Mucosa of descending colon (tissue), 3 donors: ENCODE data around the gene PTGFR. TPM values are rescaled to one million over a fixed set of nuclear protein-coding genes. Genes with fewer than 3 reads are reported as not detected.

Experiments used
- ATAC-seq: fragments of 200-7000 bp; cut with Tn5 transposase; one replicate; pipeline ENCODE4 v1.9.1; 2020; ENCODE audit warnings: mild to moderate bottlenecking, moderate library complexity
- DNase-seq, 3 donors: peaks; one replicate each; pipeline ENCODE4 v3.0.0-alpha.2; 2020
- H3K36me3 ChIP-seq: fragments of 200-600 bp; one replicate; pipeline ENCODE4 v1.8.0; 2021; ENCODE audit warnings: low read depth, mild to moderate bottlenecking
- H3K4me1 ChIP-seq: fragments of 200-600 bp; one replicate; pipeline ENCODE4 v1.8.0; 2021; ENCODE audit warnings: low read depth, mild to moderate bottlenecking
- H3K4me3 ChIP-seq: fragments of 200-600 bp; one replicate; pipeline ENCODE4 v1.8.0; 2021; ENCODE audit warnings: mild to moderate bottlenecking
- H3K9me3 ChIP-seq: fragments of 200-600 bp; one replicate; pipeline ENCODE4 v1.8.0; 2021; ENCODE audit warnings: mild to moderate bottlenecking
- intact Hi-C, 2 donors: fragments of 100-400 bp; cut with DNase I in 1 of 2; cut with micrococcal nuclease in 1 of 2; formaldehyde crosslinking; loops; one replicate each; pipeline versions ENCODE4 v1.11.0 to v1.11.1; 2022; cut with DNase I, micrococcal nuclease
- total RNA-seq, 3 donors: library from RNA; stranded (reverse); fragmentation: NEBNext Ultra II Directional in 2 of 3; extraction: Animal tissue kit (Norgen Biotek cat#: 25700) in 2 of 3; gene quantifications; one replicate each; pipeline versions ENCODE4 v1.2.1 to v1.2.4, GENCODE V29; 2021 to 2023
- TF ChIP-seq, protein P1 (sequence below): fragments of 200-600 bp; IDR thresholded peaks from one replicate; pipeline ENCODE4 v1.8.0; 2022; ENCODE audit warnings: antibody characterized with exemption, mild to moderate bottlenecking
- donor health status: DM: no; HTN: no; CAD: no; lungs with moderate emphysema.
- donor health status: DM: no; HTN: no; CAD: no.
- donor health status: DM: no; HTN: yes; CAD: no.

The PTGFR gene
- total RNA-seq, 3 donors from 2014 or later = 0.49 to 2.1 (median 1.7) TPM

DNA sequence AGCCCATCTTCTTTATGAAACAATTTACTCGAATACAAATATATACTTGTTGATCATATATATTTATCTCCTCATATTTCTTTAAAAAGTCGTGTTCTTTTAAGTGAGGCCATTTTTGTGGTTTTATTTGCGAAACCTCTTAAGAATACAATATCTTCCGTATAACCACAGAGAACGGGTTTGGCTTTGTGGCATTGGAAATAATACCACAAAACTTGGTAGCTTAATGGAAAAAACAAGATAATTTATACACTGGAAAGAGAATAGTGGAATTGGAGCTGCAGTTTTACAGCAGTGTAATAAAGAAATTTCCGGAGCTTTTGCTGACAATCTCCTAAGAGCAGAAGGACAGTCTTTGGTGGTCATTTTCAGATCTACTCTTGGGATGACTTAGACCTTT lies 29.4 kb downstream of the PTGFR start:
- ATAC-seq = no peak
- DNase-seq = no peak
- no peaks in the 10 kb centered on the region for H3K9me3 ChIP-seq
- TF ChIP-seq, protein P1, sequence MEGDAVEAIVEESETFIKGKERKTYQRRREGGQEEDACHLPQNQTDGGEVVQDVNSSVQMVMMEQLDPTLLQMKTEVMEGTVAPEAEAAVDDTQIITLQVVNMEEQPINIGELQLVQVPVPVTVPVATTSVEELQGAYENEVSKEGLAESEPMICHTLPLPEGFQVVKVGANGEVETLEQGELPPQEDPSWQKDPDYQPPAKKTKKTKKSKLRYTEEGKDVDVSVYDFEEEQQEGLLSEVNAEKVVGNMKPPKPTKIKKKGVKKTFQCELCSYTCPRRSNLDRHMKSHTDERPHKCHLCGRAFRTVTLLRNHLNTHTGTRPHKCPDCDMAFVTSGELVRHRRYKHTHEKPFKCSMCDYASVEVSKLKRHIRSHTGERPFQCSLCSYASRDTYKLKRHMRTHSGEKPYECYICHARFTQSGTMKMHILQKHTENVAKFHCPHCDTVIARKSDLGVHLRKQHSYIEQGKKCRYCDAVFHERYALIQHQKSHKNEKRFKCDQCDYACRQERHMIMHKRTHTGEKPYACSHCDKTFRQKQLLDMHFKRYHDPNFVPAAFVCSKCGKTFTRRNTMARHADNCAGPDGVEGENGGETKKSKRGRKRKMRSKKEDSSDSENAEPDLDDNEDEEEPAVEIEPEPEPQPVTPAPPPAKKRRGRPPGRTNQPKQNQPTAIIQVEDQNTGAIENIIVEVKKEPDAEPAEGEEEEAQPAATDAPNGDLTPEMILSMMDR = no peak
- no peaks in the 10 kb centered on the region for H3K4me1 ChIP-seq
- intact Hi-C loops = no loop called here
- no peak overlapping the region for H3K4me3 ChIP-seq
- H3K36me3 ChIP-seq = no peaks in the 10 kb centered on the region

DNA sequence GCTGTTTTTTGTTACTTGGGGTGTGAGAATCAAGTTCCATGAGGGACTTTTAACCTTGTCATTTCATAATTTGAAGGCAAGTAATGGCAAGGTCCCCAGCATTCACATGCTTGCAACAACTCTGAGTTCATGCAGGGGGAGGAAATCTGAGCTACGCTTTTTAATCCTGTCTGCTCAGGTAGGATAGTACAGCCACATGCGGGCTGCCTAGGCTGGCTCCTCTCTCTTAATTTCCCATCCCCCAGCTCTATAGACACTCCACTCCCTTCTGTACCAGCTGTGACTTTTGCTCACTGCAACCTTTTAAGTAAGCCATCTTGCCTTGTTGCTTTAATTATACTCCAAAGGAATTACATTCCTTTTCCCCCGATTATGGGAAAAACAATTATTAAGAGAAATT lies 30.1 kb downstream of the PTGFR start:
- intact Hi-C loops = no loop called here
- Histone ChIP-seq H3K4me1 (no peaks in the 10 kb centered on the region), H3K9me3 (no peaks in the 10 kb centered on the region), H3K4me3 (no peak overlapping the region), H3K36me3 (no peaks in the 10 kb centered on the region)
- DNase-seq = no peak
- TF ChIP-seq, protein P1 = no peak
- no peak for ATAC-seq

DNA sequence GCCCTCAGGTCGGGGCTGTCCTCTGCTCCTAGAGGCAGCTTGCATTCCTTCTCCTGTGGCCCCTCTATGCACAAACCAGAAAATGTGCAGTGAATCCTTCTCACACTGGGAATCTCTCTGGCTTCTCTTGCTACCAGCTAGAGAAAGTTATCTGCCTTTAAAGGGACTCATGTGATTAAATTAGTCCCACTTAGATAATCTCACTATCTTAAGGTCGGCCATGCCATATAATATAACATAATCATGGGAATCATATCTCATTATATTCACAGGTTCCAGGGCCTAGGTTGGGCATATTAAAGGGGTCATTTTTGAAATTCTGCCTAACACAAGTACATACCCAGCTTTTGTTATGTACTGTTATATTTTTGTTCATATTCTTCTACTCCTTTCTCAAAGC lies 31.4 kb downstream of the PTGFR start:
- Histone ChIP-seq H3K4me1 (no peaks in the 10 kb centered on the region), H3K9me3 (no peaks in the 10 kb centered on the region), H3K36me3 (no peaks in the 10 kb centered on the region), H3K4me3 (no peak overlapping the region)
- TF ChIP-seq, protein P1 = no peak
- DNase-seq = no peak
- no peak for ATAC-seq
- intact Hi-C loops = no loop called here

DNA sequence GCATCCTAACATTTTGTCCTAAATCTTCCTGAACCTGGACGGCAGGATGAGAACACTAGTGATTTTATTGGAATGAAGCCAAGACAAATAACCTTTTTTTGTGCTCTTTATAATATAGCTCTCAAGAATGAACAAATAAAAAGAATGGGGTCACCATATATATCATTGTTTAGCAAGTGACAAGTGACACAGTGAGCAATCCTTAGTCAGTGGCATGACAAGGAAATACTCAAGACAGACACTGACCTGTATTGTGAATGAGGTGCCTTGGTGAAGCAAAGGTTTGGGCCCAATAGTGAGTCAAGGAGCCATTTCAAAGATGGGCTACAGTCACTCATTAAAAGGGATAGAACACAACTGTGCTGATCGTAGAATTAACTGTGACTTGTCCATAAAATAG lies 35.7 kb downstream of the PTGFR start:
- TF ChIP-seq, protein P1 = no peak
- Histone ChIP-seq H3K9me3 (no peaks in the 10 kb centered on the region), H3K4me1 (no peaks in the 10 kb centered on the region), H3K4me3 (no peak overlapping the region), H3K36me3 (no peaks in the 10 kb centered on the region)
- intact Hi-C loops = no loop called here
- ATAC-seq = no peak
- DNase-seq = no peak

DNA sequence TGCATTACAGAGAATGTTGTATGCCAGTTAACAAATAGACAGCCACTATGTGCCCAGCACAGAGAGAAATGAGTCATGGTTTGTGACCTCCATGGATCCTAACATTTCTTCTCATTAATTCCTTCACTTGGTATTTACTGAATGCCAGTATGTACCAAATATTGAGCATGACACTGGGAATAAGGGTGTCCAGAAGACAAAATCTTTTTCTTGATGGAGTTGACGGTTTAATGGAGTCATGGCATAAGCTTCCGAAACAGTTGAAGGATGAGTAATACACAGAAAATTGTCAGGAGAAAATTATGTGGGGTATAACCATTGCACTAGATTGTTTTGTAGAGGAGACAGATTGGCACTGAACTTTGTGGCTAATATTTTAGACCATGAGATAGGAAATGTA lies 36.9 kb downstream of the PTGFR start:
- DNase-seq (no peak), ATAC-seq (no peak)
- Histone ChIP-seq H3K4me1 (no peaks in the 10 kb centered on the region), H3K36me3 (no peaks in the 10 kb centered on the region), H3K4me3 (no peak overlapping the region), H3K9me3 (no peaks in the 10 kb centered on the region)
- TF ChIP-seq, protein P1 = no peak
- intact Hi-C loops = no loop called here

DNA sequence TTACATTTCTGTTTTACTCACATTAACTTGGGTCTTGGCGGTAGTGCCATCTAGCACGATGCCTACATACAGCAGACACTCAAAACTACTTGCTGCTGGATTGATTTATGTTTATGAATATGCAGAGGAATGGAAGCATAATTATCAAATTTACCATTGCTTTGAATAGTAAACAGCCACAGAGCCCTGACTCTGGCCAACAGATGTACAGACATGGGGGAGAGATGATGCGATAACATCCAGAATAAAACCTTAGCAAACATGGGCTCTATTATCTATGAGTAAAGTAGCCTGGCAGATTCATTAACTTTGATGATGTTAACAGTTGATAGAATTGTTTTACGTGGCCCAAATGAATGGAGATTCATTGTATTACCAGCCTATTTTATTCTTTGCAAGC lies 42.8 kb downstream of the PTGFR start:
- Histone ChIP-seq H3K4me3 (no peak overlapping the region), H3K36me3 (no peaks in the 10 kb centered on the region), H3K4me1 (no peaks in the 10 kb centered on the region), H3K9me3 (no peaks in the 10 kb centered on the region)
- ATAC-seq (no peak), DNase-seq (no peak)
- TF ChIP-seq, protein P1 = no peak
- intact Hi-C loops = no loop called here
